Measurements from ENCODE around the gene FBLN1.
"Not testable (repeated sequence)": the region's sequence is repeated elsewhere in the genome, so short reads cannot be mapped to it uniquely, and the experiment has no call there.

GRCh38 chr22:45623464-45624145 is 120.9 kb downstream of the FBLN1 start:
- TF ChIP-seq CTCF, POLR2A (IDR thresholded peaks at IDR 0.05): not testable (repeated sequence)
